ENCODE results near the gene DCLK2. TPM values are rescaled to one million over a fixed set of nuclear protein-coding genes. Genes with fewer than 3 reads are reported as not detected.

Gene DCLK2
- total RNA-seq, 2 donors from 2014 or later: 0.20 to 0.42 TPM

DNA sequence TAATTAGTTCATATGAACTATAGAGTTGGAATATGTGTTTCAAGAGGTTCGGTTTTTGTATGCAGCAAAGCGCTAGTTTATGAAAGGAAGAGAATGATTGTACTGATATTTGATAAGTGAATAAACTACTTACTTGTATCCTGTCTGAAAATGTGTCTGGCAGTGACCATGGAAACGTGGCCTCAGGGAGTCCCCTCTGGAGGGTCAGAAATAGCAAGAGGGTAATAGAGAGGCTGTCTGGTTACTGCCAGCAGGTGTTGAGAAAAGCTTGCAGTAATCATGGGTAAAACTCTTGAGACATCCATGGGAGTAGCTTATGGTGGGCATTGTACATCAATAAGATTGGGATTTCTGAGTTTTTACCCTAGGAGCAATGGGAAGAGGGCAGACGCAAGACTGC lies 77.1 kb downstream of the DCLK2 start:
- no peak for DNase-seq
- Mint-ChIP-seq H3K9me3 (no peaks in the 10 kb centered on the region), H3K27me3 (ENCODE audit: insufficient read depth) (no peaks in the 10 kb centered on the region), H3K36me3 (ENCODE audit: low read depth) (no peaks in the 10 kb centered on the region), H3K4me3 (no peak overlapping the region), H3K4me1 (no peaks in the 10 kb centered on the region), H3K27ac (no peak overlapping the region)
- Histone ChIP-seq H3K36me3 (ENCODE audit: control insufficient read depth, insufficient read depth, low read length) (no peaks in the 10 kb centered on the region), H3K27ac (ENCODE audit: low read depth, low read length) (no peak overlapping the region), H3K9me3 (ENCODE audit: control insufficient read depth, low read length) (no peaks in the 10 kb centered on the region), H3K27me3 (ENCODE audit: control insufficient read depth, insufficient read depth, low read length, poor library complexity, severe bottlenecking) (no peaks in the 10 kb centered on the region), H3K4me3 (ENCODE audit: low read length) (no peak overlapping the region), H3K4me1 (ENCODE audit: control insufficient read depth, insufficient read depth, low read length) (no peaks in the 10 kb centered on the region), H3K9ac (ENCODE audit: extremely low read depth, low read length, poor library complexity, severe bottlenecking) (no peak overlapping the region)
- 88 to 95% methylated on average over 4 of the region's 4 CpGs for WGBS, 2 experiments (ENCODE audit: insufficient coverage in 1 of 2, insufficient read length in 1 of 2)
- TF ChIP-seq, protein P1, sequence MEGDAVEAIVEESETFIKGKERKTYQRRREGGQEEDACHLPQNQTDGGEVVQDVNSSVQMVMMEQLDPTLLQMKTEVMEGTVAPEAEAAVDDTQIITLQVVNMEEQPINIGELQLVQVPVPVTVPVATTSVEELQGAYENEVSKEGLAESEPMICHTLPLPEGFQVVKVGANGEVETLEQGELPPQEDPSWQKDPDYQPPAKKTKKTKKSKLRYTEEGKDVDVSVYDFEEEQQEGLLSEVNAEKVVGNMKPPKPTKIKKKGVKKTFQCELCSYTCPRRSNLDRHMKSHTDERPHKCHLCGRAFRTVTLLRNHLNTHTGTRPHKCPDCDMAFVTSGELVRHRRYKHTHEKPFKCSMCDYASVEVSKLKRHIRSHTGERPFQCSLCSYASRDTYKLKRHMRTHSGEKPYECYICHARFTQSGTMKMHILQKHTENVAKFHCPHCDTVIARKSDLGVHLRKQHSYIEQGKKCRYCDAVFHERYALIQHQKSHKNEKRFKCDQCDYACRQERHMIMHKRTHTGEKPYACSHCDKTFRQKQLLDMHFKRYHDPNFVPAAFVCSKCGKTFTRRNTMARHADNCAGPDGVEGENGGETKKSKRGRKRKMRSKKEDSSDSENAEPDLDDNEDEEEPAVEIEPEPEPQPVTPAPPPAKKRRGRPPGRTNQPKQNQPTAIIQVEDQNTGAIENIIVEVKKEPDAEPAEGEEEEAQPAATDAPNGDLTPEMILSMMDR (conservative IDR thresholded peaks at IDR 0.05): no peak

DNA sequence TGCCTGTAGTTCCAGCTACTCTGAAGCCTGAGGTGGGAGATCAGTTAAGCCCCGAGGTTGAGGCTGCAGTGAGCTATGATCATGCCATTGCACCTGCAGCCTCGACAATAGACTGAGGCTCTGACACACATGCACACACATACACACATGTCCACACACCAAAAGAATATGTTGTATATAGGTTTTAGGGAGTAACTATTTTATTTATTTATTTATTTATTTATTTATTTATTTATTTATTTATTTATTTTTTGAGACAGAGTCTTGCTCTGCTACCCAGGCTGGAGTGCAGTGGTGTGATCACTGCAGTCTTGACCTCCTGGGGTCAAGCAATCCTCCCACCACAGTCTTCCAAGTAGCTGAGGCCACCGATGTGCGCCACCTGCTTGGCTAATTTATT lies 78.3 kb downstream of the DCLK2 start:
- Histone ChIP-seq H3K9ac (ENCODE audit: extremely low read depth, low read length, poor library complexity, severe bottlenecking) (no peak overlapping the region), H3K27me3 (ENCODE audit: control insufficient read depth, insufficient read depth, low read length, poor library complexity, severe bottlenecking) (no peaks in the 10 kb centered on the region), H3K4me1 (ENCODE audit: control insufficient read depth, insufficient read depth, low read length) (no peaks in the 10 kb centered on the region), H3K4me3 (ENCODE audit: low read length) (no peak overlapping the region), H3K9me3 (ENCODE audit: control insufficient read depth, low read length) (no peaks in the 10 kb centered on the region), H3K36me3 (ENCODE audit: control insufficient read depth, insufficient read depth, low read length) (no peaks in the 10 kb centered on the region), H3K27ac (ENCODE audit: low read depth, low read length) (no peak overlapping the region)
- Mint-ChIP-seq H3K27ac (no peak overlapping the region), H3K9me3 (no peaks in the 10 kb centered on the region), H3K36me3 (ENCODE audit: low read depth) (no peaks in the 10 kb centered on the region), H3K27me3 (ENCODE audit: insufficient read depth) (no peaks in the 10 kb centered on the region), H3K4me1 (no peaks in the 10 kb centered on the region), H3K4me3 (no peak overlapping the region)
- TF ChIP-seq, protein P1 (conservative IDR thresholded peaks at IDR 0.05): no peak
- no peak for DNase-seq
- 83% methylated on average over 3 of the region's 4 CpGs; no CpG with 5 or more reads in 1 of the 2 experiments for WGBS, 2 experiments (ENCODE audit: insufficient coverage in 1 of 2, insufficient read length in 1 of 2)

DNA sequence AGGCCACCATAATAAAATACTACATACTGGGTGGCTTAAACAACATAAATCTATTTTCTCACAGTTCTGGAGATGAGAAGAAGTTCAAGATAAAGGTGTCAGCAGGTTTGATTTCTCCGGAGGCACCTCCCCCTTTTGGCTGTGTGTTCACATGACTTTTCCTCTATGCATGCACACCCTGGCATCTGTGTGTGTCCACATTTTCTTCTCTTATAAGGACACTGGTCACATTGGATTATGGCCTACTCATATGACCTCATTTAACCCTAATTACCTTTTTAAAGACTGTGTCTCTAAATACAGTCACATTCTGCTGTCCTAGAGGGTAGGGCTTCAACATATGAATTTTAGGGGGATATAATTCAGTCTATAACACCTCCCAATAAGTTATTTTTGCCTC lies 79.8 kb downstream of the DCLK2 start:
- Histone ChIP-seq H3K27ac (ENCODE audit: low read depth, low read length) (no peak overlapping the region), H3K9me3 (ENCODE audit: control insufficient read depth, low read length) (no peaks in the 10 kb centered on the region), H3K4me3 (ENCODE audit: low read length) (no peak overlapping the region), H3K9ac (ENCODE audit: extremely low read depth, low read length, poor library complexity, severe bottlenecking) (no peak overlapping the region), H3K36me3 (ENCODE audit: control insufficient read depth, insufficient read depth, low read length) (no peaks in the 10 kb centered on the region), H3K4me1 (ENCODE audit: control insufficient read depth, insufficient read depth, low read length) (no peaks in the 10 kb centered on the region), H3K27me3 (ENCODE audit: control insufficient read depth, insufficient read depth, low read length, poor library complexity, severe bottlenecking) (no peaks in the 10 kb centered on the region)
- no peaks in the 10 kb centered on the region for H3K27me3 Mint-ChIP-seq (ENCODE audit: insufficient read depth)
- H3K27ac Mint-ChIP-seq: no peak overlapping the region
- no peaks in the 10 kb centered on the region for H3K36me3 Mint-ChIP-seq (ENCODE audit: low read depth)
- DNase-seq: no peak
- no peaks in the 10 kb centered on the region for H3K9me3 Mint-ChIP-seq
- H3K4me3 Mint-ChIP-seq: no peak overlapping the region
- TF ChIP-seq, protein P1 (conservative IDR thresholded peaks at IDR 0.05): no peak
- H3K4me1 Mint-ChIP-seq: no peaks in the 10 kb centered on the region
- 88 to 93% methylated on average over 1 of the region's 1 CpG for WGBS, 2 experiments (ENCODE audit: insufficient coverage in 1 of 2, insufficient read length in 1 of 2)

Data from endodermal cell (in vitro differentiated cells).